SK-N-SH treated with all-trans-retinoic acid at 6 μM for 48 hours (cell line): Measurements from ENCODE around the gene ZNF554.

Source experiments
- ATAC-seq: fragments of 200-7000 bp; cut with Tn5 transposase; 3 replicates; pipeline ENCODE4 v1.9.1; 2020; ENCODE audit warnings: mild to moderate bottlenecking, moderate library complexity
- ARNTL ChIP-seq: fragments of 450-650 bp; formaldehyde crosslinking; IDR thresholded peaks from 2 replicates; pipeline ENCODE4 v1.5.0; 2020; ENCODE audit warnings: low read depth, mild to moderate bottlenecking, moderate library complexity, borderline replicate concordance
- CREB5 ChIP-seq: fragments of 250-450 bp; sonication (Bioruptor Pico); IDR thresholded peaks from 2 replicates; pipeline ENCODE4 v1.5.1; 2020; ENCODE audit warnings: low read depth, mild to moderate bottlenecking, moderate library complexity
- CSDC2 ChIP-seq: fragments of 250-450 bp; sonication (Bioruptor Pico); IDR thresholded peaks from 2 replicates; pipeline ENCODE4 v1.5.0; 2020; ENCODE audit warnings: mild to moderate bottlenecking, moderate library complexity
- CSRNP3 ChIP-seq: fragments of 250-450 bp; sonication (Bioruptor Pico); IDR thresholded peaks from 2 replicates; pipeline ENCODE4 v1.5.1; 2021; ENCODE audit warnings: mild to moderate bottlenecking, moderate library complexity
- ESRRG ChIP-seq: fragments of 250-450 bp; sonication (Bioruptor Pico); IDR thresholded peaks from 2 replicates; pipeline ENCODE4 v1.6.1; 2021; ENCODE audit warnings: mild to moderate bottlenecking
- GLIS3 ChIP-seq: fragments of 250-450 bp; sonication (Bioruptor Pico); IDR thresholded peaks from 2 replicates; pipeline ENCODE4 v1.5.0; 2020; ENCODE audit warnings: mild to moderate bottlenecking, moderate library complexity
- ISL1 ChIP-seq: fragments of 250-450 bp; sonication (Bioruptor Pico); IDR thresholded peaks from 2 replicates; pipeline ENCODE4 v2.1.2; 2022; ENCODE audit warnings: mild to moderate bottlenecking, moderate library complexity
- PATZ1 ChIP-seq: fragments of 250-450 bp; sonication (Bioruptor Pico); IDR thresholded peaks from 2 replicates; pipeline ENCODE4 v1.8.0; 2020; ENCODE audit warnings: mild to moderate bottlenecking, moderate library complexity, borderline replicate concordance
- POU6F1 ChIP-seq: fragments of 250-450 bp; sonication (Bioruptor Pico); IDR thresholded peaks from 2 replicates; pipeline ENCODE4 v1.8.0; 2021; ENCODE audit warnings: low read depth, mild to moderate bottlenecking, moderate library complexity, borderline replicate concordance
- PPARA ChIP-seq: fragments of 250-450 bp; sonication (Bioruptor Pico); IDR thresholded peaks from 2 replicates; pipeline ENCODE4 v1.5.0; 2020; ENCODE audit warnings: mild to moderate bottlenecking, borderline replicate concordance
- SNAI2 ChIP-seq: fragments of 250-450 bp; sonication (Bioruptor Pico); IDR thresholded peaks from 2 replicates; pipeline ENCODE4 v1.5.0; 2020; ENCODE audit warnings: mild to moderate bottlenecking, moderate library complexity
- TCF4 ChIP-seq: fragments of 250-450 bp; sonication (Bioruptor Pico); IDR thresholded peaks from 2 replicates; pipeline ENCODE4 v1.8.0; 2021; ENCODE audit warnings: mild to moderate bottlenecking, moderate library complexity, borderline replicate concordance
- TOX ChIP-seq: fragments of 250-450 bp; sonication (Bioruptor Pico); IDR thresholded peaks from 2 replicates; pipeline ENCODE4 v1.8.0; 2021; ENCODE audit warnings: mild to moderate bottlenecking, moderate library complexity, borderline replicate concordance
- TSHZ2 ChIP-seq: fragments of 250-450 bp; sonication (Bioruptor Pico); IDR thresholded peaks from 2 replicates; pipeline ENCODE4 v1.5.0; 2020; ENCODE audit warnings: mild to moderate bottlenecking, moderate library complexity
- ZC3H10 ChIP-seq: fragments of 250-450 bp; sonication (Bioruptor Pico); IDR thresholded peaks from 2 replicates; pipeline ENCODE4 v1.5.1; 2021; ENCODE audit warnings: mild to moderate bottlenecking, moderate library complexity
- ZFP3 ChIP-seq: fragments of 250-450 bp; sonication (Bioruptor Pico); IDR thresholded peaks from 2 replicates; pipeline ENCODE4 v1.5.0; 2020; ENCODE audit warnings: mild to moderate bottlenecking, moderate library complexity
- ZNF565 ChIP-seq: fragments of 450-650 bp; formaldehyde crosslinking; conservative IDR thresholded peaks from 2 replicates; pipeline ENCODE4 v1.5.0; 2020; ENCODE audit warnings: low read depth, mild to moderate bottlenecking, moderate library complexity
- ZNF70 ChIP-seq: fragments of 450-650 bp; formaldehyde crosslinking; IDR thresholded peaks from 2 replicates; pipeline ENCODE4 v1.5.0; 2020; ENCODE audit warnings: mild to moderate bottlenecking, moderate library complexity
- ZNF8 ChIP-seq: fragments of 450-650 bp; formaldehyde crosslinking; IDR thresholded peaks from 2 replicates; pipeline ENCODE4 v1.5.0; 2020; ENCODE audit warnings: mild to moderate bottlenecking, moderate library complexity

ZNF554 gene

GRCh38 chr19:2809387-2810140 is 10.1 kb upstream of the ZNF554 start:
- TF ChIP-seq TOX (CRISPR knock-in tag) (no peak), CREB5 (no peak), CSRNP3 (CRISPR knock-in tag) (no peak), PATZ1 (CRISPR knock-in tag) (no peak), PPARA (CRISPR knock-in tag) (no peak), CSDC2 (CRISPR knock-in tag) (no peak), POU6F1 (no peak), ZC3H10 (CRISPR knock-in tag) (no peak), GLIS3 (CRISPR knock-in tag) (no peak), SNAI2 (CRISPR knock-in tag) (no peak)

GRCh38 chr19:2810141-2811091 is 9.3 kb upstream of the ZNF554 start:
- no peak for ATAC-seq
- TF ChIP-seq TOX (CRISPR knock-in tag) (no peak), ZNF565 (CRISPR knock-in tag) (no peak), ZFP3 (no peak)
- TF ChIP-seq, all 23 proteins: peak for 0

More at GRCh38 chr19:2809387-2810140, 10.1 kb upstream of the ZNF554 start:
- ATAC-seq = no peak

- ATAC-seq = no peak
- no peak for TF ChIP-seq PPARA (CRISPR knock-in tag)
- no peak for TF ChIP-seq CSRNP3 (CRISPR knock-in tag)
- TF ChIP-seq ZNF70 (CRISPR knock-in tag) = no peak
- no peak for TF ChIP-seq POU6F1
- no peak for TF ChIP-seq ESRRG (CRISPR knock-in tag)
- TF ChIP-seq ARNTL (CRISPR knock-in tag) = no peak
- TF ChIP-seq GLIS3 (CRISPR knock-in tag) = no peak
- TF ChIP-seq ISL1 (CRISPR knock-in tag) = no peak
- no peak for TF ChIP-seq TSHZ2 (CRISPR knock-in tag)
- no peak for TF ChIP-seq TCF4 (CRISPR knock-in tag)
- no peak for TF ChIP-seq CREB5
- TF ChIP-seq ZNF565 (CRISPR knock-in tag) = no peak
- no peak for TF ChIP-seq SNAI2 (CRISPR knock-in tag)
- TF ChIP-seq CSDC2 (CRISPR knock-in tag) = no peak
- TF ChIP-seq ZNF8 = no peak
These were observed 8.4 kb upstream of the ZNF554 start for GRCh38 chr19:2811221-2811722.
